Activated CD8-positive, alpha-beta memory T cell treated with anti-CD3 and anti-CD28 coated beads, Interleukin-2, amount 50 U/mL, for 1 hour (primary cell): ENCODE data around the gene CD207.

Experiments
- DNase-seq: peaks from one replicate; pipeline ENCODE4 v3.0.0-alpha.2; 2020; ENCODE audit errors: extremely low read depth

CD207 gene

GRCh38 chr2:70795164-70795995, 40.2 kb downstream of the CD207 start:
- DNase-seq = no peak

GRCh38 chr2:70793450-70793849, 42.2 kb downstream of the CD207 start:
- DNase-seq = no peak

DNA sequence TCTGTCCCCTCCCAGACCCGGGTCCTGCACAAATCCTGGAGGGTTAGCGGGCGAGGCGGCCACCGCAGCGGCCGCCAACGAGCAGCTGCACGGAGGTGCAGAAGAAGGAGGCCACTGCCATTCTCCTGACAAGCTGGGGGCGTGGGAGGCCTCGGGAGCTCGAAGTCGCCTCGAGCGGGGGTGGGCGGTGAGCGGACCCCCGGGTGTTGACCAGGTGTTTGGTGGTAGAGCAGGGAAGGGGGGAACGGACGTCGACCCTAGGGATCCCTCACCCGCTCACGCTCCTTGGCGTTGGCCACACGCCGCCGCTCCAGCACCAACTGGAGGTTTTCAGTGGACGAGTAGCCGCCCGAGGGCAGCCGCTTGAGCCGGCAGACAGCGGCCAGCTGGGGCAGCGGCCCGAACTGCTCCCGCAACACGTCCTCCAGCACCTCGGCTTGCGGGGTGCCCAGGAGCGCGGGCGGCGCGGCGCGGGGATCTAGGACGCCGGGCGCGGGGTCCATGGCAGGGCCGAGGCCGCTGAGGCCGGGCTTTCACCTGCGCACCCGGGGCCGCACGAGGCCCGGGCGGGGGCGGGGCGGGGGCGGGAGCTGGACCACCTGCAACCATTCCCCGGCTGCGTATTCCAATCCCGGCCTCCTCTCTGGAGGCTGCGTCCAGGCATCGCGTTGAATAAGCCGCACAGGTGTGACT, 45.3 kb downstream of the CD207 start, which contains the start of gene FIGLA:
TSS of gene FIGLA (minus strand) at position 508 of the 693 bp plus-strand sequence. CDS start at position 503, 5 bp downstream.
- no peak for DNase-seq

DNA sequence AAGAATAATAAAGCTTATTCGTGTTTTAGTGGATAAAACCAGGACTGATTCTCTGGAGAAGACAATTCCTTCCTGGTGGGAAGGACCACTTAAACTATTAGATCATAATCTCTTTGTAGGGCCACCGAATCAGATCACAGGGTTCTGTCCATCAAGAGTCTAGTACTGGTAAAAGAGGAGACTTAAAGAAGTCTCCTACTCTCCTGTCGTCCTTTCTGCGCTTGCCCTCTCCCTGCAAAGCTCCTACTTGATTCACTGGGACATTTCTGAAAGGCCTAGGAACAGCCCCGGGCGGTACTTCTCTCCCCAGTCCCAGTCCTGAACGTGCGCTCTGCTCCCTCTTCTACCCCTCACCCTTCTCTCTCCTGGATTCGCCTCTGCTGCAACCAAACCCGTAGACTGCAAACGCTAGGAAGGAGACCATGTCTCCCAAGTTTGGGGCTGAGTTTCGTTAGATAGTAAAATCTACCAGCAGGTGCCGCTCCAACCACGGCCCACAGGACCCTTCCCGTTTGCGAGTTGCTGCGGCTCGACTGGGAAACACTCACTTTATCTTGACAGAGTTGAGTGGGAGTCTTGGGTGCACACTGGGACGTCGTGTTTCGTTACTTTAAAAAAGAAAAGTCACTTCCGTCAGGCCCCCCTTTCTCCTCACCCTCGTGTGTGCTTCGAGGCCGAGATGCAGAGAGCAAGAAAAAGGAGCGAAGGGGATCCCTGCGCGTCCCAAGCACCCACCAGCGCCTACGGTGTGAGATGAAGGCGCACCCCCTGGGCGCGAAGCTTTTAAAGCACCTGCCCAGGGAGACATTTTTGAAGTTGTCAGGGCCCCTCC, 46.1 kb downstream of the CD207 start:
- DNase-seq = peak; percentile 19

DNA sequence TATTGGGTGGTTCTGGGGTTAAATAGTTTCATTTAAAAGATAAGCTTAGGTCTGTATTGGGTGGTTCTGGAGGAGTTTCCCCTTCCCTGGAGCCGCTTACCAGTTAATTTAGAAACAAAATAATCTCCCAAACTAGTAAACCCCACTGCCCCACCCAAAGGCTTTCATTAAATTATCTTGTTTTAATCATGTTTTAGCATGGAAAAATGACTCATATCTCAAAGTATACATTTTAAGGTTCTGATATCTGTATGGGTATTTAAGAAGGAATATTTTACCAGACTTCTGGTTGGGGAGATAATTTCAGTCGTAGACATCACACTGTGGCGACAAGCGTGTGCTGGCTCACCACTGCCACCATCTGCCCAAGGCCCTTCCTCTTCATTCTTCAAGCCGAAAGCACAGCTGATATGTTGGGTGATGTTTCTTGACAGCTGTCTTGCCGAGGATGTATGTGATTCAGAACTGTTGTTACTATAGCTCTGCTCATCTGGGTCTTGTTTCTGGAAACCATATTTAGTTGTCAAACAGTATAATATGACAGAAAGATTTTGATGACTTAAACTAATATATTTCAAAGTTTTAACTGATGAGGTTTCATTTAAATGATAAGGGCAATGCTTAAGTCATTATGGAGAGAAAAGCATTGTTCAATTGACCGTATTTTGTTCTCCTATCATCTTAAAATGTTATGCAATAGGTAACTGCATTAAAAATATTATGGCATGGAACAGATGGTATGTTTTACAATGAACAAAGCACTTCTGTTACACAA, 50.3 kb downstream of the CD207 start:
- no peak for DNase-seq

DNA sequence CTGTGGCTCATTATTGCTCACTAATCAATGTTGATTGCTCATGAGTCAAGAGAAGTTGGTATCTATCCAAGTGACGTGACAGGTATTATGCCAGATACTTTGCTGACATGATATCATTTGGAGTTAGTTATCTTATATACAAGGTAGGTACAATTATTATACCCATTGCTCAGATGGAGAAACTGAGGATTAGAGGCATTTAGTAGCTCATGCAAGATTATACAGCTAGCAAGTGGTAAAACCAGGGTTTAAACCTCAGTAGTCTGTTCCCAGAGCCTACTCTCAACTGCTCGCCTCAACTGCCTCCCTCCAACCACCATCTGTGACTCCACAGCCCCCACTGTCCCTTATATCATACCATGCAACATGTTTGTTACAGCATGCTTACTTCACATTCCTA, 51.3 kb downstream of the CD207 start:
- no peak for DNase-seq
